Fibroblast of pulmonary artery (primary cell): ENCODE measurements around the gene ARL13B.
"Not testable (repeated sequence)": the region's sequence is repeated elsewhere in the genome, so short reads cannot be mapped to it uniquely, and the experiment has no call there.

Experiments used
- DNase-seq: peaks from one replicate; pipeline ENCODE4 v3.0.0-alpha.2; 2010; ENCODE audit warnings: low read depth
- H3K4me3 ChIP-seq: replicated peaks from 2 replicates; pipeline ENCODE4 v1.5.1; 2011; ENCODE audit warnings: low read depth, mild to moderate bottlenecking, control low read depth, low read length, moderate library complexity
- TF ChIP-seq, protein P1 (sequence below): IDR thresholded peaks from 2 replicates; pipeline ENCODE4 v1.5.1; 2011; ENCODE audit warnings: mild to moderate bottlenecking, control low read depth, low read length, inconsistent platforms; ENCODE audit errors: missing control alignments

ARL13B gene

DNA sequence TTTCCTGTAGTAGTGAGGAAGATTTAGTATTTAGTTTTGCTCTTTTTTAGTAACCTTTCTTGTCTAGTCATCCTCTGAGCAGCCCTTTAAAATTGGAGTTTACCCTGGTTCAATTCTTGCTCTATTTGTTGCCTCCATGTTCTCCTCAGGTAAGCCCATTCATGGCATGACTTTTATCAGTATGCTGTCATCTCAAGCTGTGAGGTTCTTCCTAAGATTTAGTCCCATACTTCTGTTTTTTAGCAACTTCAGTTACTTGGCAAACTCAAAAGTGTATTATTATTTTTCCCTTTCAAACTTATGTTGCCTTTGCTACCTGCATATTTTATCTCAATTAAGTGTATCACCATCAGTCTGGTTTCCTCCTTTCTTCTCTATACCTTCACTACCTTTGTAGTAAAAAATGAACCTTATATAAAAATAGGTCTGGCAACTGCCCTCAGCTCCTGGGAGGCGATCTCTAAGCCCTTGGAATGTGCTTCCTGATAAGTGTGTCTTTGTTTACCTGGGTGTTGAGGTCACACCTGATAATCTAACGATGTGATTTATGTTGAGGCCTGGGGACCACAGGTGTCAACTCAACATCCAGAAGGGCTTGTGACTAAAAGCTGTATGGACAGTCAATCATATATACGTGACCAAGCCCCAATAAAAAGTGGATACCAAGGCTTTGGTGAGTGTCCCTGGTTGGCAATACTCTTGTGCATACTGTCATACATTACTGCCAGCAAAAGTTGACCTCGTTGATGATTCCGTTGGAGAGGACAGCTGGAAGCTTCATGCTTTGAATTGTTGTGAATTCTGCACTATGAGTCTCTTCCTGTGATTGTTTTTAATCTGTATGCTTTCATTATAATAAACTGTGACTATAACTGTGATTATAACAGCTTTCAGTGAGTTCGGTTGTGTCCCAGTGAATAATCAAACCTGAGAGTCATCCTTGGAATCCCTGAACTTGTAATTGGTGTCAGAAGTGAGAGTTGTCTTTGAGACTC, 86.8 kb downstream of the ARL13B start:
- TF ChIP-seq, protein P1, sequence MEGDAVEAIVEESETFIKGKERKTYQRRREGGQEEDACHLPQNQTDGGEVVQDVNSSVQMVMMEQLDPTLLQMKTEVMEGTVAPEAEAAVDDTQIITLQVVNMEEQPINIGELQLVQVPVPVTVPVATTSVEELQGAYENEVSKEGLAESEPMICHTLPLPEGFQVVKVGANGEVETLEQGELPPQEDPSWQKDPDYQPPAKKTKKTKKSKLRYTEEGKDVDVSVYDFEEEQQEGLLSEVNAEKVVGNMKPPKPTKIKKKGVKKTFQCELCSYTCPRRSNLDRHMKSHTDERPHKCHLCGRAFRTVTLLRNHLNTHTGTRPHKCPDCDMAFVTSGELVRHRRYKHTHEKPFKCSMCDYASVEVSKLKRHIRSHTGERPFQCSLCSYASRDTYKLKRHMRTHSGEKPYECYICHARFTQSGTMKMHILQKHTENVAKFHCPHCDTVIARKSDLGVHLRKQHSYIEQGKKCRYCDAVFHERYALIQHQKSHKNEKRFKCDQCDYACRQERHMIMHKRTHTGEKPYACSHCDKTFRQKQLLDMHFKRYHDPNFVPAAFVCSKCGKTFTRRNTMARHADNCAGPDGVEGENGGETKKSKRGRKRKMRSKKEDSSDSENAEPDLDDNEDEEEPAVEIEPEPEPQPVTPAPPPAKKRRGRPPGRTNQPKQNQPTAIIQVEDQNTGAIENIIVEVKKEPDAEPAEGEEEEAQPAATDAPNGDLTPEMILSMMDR = no peak
- H3K4me3 ChIP-seq = no peak overlapping the region
- peak; percentile 57 for DNase-seq

DNA sequence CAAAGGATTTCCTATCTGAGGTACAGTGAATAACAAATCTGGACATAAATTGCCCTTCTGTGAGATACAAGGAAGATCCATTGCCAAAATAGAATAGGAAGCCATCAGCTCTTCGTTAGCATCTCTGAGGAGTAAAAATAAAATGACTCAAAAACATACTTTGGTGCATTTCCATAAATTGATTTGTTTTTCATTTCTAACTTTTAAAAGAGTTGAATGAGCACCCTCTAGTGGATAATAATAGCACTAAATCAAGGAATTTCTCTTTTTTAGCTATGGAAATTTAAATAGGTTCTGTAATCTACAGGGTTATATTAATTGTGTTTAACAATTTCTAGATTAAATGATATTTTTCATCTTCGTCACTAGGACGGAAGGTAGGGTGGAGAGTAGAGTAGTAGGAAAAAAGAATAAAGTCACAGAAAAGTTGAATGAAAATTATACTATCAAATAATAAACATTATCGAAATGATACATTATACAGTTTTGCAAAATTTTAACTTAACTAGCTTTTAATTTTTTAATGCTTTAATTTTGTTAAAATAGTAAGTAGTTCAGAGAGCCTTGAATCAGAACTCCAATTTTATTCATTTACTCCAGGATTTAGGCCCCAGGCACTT, 89.3 kb downstream of the ARL13B start:
- H3K4me3 ChIP-seq = no peak overlapping the region
- TF ChIP-seq, protein P1 = peak; percentile 51
- peak; percentile 53 for DNase-seq

DNA sequence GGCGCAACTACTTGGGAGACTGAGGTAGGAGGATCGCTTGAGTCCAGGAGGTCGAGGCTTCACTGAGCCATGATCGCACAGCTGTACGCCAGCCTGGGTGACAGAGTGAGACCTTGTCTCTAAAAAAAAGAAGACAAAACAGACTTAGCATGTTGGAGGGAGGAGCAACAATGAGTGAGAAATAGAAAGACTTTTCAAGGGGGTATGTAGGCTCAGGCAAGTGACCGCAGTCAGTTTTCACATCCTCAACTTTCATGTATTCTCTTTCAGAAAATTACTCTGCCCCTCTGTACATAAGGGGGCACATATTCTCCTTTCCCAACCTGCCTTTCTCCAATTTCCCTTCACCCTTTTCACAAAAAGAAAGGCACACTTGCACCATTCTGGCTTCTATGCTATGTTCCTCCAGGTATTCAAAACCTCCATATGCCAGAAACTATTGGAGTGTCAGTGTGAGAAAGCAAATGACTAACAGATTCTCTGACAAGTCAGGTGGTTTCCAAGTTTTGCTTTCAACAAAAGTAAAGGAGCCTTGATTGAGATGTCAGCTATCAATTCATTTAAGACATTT, 90.5 kb downstream of the ARL13B start:
- TF ChIP-seq, protein P1 = no peak
- no peak for DNase-seq
- H3K4me3 ChIP-seq = no peak overlapping the region

DNA sequence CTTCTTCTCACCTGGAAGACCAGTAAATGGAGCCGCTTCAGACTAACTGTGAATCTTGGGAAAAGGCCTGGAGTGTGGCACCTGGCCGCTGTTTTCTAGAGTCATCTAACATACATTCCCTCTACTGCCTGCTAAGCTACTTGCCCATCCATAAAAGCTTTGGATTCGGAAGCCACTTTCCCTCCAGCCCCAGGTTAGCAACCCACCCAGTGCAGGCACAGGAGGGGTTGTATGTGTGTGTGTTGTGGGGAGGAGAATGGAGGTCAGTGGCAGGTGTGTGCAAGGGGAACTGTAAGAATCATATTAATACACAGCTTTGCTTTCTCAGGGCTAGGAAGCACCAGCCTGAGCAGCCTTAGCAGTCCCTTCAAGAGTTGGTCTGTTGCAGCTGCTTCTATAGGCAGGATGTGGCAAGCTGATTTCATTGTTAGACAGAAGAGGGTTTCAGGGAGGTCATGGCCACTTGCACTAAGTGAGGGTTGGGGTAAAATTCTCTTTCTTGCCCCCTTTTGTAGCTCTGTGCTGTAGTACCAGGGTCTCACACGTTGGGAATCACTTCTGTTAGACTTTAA, 91.8 kb downstream of the ARL13B start:
- TF ChIP-seq, protein P1 = no peak
- no peak overlapping the region for H3K4me3 ChIP-seq
- DNase-seq = no peak

DNA sequence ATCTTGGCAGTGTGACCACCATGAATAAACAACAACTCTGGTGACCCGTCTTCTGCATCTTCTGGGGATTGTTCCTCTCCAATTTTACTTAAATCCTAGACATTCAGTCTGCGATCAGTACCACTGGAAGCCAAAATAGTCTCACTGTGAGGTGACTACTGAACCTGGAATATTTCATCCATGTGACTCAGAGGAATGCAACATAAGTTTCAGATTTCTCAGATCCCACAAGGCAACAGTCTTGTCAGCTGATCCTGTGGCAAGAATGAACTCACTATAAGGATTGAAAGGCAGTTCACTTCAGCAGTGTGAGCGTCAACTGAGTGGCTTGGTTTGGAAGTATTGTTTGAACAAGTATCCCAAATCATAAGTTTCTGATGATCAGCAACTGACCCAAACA, 96.1 kb downstream of the ARL13B start:
- TF ChIP-seq, protein P1 = no peak
- no peak overlapping the region for H3K4me3 ChIP-seq
- DNase-seq = peak; percentile 15

DNA sequence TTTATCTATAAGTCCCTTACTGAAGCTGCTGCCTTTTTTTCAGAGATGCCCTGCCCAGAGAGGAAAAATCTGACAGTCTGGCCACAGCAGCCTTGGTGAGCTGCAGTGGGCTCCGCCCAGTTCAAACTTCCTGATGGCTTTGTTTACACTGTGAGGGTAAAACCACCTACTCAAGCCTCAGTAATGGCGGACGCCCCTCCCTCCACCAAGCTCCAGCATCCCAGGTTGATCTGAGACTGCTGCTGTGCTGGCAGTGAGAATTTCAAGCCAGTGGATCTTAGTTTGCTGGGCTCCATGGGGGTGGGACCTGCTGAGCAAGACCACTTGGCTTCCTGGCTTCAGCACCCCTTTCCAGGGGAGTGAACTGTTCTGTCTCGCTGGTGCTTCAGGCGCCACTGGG, 100.6 kb downstream of the ARL13B start:
- not testable (repeated sequence) for H3K4me3 ChIP-seq, DNase-seq

DNA sequence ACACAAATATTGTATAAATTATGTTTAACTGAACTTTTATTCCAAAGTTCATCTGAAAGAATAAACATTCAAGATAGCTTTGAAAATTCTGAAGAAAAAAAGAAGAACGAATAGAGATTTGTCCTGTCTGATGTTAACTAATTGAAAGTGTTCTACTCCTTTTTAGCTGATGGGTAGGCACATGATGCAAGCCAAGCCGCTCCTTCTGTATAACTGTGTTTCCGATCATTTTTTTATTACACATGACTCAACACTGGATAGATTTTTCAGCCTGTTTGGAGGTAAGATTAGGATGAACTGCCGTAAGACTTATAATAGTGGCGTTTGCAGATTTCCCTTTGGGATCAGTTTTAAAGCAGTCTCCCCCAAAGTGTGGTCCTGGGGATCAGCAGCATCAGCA, 101.9 kb downstream of the ARL13B start:
- no peak for DNase-seq
- TF ChIP-seq, protein P1 = no peak
- no peak overlapping the region for H3K4me3 ChIP-seq
